HG02885 (cell line): ENCODE measurements around the gene EVL.
A peak's percentile ranks its signal among the peaks of the same experiment; 100 is the strongest.
"Not testable (repeated sequence)": the region's sequence is repeated elsewhere in the genome, so short reads cannot be mapped to it uniquely, and the experiment has no call there.

Experiments
- ATAC-seq: cut with Tn5 transposase; IDR thresholded peaks from one replicate; pipeline ENCODE4 v1.9.1; 2021; ENCODE audit warnings: mild to moderate bottlenecking; ENCODE audit not compliant: unreplicated experiment, poor library complexity

EVL gene, protein sequence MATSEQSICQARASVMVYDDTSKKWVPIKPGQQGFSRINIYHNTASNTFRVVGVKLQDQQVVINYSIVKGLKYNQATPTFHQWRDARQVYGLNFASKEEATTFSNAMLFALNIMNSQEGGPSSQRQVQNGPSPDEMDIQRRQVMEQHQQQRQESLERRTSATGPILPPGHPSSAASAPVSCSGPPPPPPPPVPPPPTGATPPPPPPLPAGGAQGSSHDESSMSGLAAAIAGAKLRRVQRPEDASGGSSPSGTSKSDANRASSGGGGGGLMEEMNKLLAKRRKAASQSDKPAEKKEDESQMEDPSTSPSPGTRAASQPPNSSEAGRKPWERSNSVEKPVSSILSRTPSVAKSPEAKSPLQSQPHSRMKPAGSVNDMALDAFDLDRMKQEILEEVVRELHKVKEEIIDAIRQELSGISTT

GRCh38 chr14:100065111-100065871 lies at the start of gene EVL:
TSS of gene EVL (plus strand) at chr14:100065422. CDS start at chr14:100065501, 79 bp downstream.
- peak; percentile 52 for ATAC-seq

- ATAC-seq: no peak
Measured at GRCh38 chr14:100017553-100017952, 47.7 kb upstream of the EVL start.

DNA sequence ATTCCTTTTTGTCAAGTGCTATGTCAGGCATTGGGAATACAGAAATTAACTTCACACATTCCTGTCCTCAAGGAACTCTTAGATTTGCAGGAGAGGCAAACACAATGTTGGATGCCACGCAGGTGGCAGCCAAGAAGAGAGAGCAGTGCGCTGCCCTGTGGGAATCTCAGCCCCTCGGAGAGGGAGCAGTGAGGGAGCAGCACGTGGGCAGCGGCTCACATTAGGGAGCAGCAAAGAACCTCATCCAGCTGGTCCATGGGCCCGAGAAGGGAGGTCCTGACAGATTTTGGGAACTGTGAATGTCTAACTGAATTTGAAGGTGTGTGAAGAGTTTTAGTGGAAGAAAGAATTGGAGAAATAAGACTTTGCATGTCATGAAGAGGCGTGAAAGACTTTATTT lies 47.2 kb upstream of the EVL start:
- ATAC-seq: no peak

GRCh38 chr14:100018482-100018881 lies 46.7 kb upstream of the EVL start:
- no peak for ATAC-seq

GRCh38 chr14:100019156-100019744 lies 46.0 kb upstream of the EVL start:
- ATAC-seq: no peak

DNA sequence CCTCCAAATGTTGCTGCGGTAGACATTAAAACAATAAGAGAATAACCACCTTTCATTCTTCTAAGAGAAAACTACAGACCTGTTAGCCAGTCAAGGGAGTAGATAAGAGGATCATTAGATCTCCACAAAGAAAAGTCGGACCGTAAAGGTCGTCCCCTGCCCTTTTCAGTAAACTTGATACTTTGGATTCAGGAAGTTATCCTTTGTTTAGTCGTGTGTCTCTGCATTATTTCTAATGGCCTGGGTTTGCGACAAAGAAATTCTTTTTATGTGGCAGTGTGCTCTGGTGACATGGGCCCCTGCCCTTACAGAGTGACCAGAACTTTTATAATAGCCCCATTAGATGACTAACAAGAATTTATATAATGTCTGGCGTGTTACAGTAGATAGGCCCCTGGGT lies 44.6 kb upstream of the EVL start:
- ATAC-seq: no peak

DNA sequence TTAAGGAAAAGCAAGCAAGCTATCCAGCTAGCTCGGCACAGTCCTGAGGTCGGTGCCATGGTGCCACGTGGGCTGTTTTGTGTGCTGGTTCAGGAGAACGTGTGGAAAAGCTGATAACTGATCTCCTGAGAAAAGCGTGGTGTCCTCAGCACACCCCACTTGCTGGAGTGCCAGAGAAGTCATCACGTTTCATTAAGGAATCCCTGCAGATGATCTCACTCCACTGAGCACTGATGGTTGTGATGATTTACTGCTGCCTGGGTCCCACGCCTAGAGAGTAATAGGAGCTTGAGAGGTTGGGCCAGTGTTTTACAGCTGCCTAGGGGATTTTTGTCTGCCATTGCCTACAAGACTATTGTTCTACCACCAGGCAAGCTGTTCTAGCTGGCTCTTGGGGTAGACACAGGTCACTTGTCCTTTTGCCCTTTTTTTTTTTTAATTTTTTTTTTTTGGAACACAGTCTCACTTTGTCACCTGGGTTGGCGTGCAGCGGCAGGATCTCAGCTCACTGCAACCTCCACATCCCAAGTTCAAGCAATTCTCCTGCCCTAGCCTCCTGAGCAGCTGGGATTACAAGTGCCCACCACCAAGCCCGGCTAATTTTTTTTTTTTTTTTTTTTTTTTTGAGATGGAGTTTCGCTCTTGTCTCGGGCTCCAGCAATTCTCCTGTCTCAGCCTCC lies 42.3 kb upstream of the EVL start:
- no peak for ATAC-seq

DNA sequence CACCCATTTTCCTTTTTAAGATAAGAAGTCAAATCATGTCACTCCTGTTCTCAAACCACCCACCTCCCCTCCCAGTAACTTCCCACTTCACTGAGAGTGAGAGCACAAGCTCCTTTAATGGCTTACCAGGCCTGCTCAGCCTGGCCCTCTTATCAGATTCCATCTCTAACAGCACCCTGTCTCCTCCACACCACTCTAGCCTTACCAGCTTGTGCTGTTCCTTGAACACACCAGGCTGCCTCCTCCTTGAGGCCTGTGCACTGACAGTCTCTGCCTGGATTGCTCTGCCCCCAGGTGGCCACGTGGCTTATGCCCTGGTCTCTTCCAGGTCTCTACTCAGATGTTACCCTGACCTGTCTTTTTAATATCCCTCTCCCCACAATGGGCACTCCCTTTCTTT lies 40.1 kb upstream of the EVL start:
- ATAC-seq: peak; percentile 61

- ATAC-seq: no peak
Measured at GRCh38 chr14:100027771-100028490, 37.3 kb upstream of the EVL start.

DNA sequence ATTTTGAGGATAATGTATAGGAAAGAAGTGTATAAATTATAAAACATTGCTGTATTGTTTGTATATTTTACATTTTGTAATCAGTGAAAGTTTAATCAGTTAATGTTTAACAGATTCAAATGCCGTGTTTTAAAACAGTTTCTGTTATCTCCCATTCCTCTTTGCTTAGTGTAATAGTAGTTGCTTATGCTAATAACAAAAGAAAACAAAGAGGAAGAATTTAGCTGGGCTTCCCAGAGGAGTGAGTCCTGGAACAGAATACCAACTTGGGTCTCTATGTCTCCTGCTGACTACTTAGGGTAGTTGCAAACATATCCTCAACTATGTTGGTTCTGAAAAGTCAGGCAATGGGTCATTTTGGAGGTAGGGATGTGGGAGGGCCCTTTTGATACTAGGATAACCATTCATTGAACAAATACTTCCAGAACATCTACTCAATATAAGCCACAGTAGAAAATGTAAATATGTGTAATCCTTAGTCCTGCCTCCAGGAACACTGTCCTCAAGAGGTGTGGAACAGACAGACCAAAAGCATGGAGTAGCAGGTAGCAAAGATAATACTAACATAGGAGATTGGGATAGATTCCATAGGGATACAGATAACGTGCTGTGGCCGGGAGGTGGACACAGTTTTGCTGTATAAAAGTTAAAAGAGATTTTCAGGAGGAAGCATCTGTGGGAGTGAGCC lies 36.1 kb upstream of the EVL start:
- ATAC-seq: no peak

GRCh38 chr14:100030006-100030405 lies 35.2 kb upstream of the EVL start:
- not testable (repeated sequence) for ATAC-seq

- ATAC-seq: no peak
Measured at GRCh38 chr14:100030452-100031153, 34.6 kb upstream of the EVL start.

DNA sequence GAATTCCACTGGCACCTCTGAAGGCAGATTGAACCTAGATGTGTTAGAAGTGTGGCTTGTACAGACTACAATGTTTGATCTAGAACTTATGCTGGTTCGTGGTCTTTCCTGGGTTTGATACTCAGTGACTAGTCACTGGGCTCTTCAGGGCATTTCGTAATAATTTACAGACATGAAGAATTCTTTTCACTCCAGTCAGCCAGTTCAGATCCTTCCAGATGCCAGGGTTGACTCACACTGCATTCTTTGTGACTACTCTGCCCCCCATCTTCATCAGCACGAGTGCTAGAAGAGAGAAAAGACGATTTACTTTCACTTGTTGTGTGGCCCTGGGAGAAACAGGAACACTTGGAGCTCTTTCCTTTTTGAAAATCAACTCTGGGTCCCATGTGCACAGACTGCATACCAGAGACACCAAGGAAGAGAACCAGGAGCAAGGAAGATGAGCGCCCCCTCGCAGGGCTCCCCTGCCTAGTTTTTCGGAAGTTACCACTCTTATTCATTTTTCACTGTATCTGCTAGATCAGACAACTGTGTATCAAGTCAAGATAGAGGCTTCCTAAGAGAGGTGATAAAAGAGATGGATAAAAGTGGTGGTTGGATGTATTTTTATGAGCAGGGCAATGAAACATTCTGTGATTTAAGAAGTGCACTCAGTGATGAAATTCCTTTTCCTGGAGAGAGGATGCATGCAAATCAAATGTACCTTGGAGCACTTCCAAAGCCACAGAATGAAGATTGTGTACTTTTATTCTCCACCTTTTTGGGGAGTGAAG lies 33.5 kb upstream of the EVL start:
- no peak for ATAC-seq

DNA sequence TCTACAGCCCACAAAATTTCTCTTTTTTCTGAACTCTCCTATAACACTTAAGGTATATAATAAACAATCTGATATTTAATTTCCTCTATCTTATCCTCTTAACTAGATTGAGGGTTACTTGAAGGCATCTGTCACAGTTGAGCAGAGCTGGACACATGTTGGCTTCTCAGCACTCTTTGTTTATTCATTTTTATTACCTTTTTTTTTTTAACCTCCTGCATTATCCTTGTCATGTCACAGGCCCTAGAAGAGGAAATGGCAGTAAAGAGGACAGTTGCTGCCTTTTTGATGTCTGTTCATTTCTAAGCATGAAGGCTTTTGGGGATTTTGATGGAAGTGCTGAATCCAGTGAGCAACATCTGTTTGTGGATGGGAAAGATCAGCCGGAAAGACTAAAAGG lies 32.5 kb upstream of the EVL start:
- ATAC-seq: no peak

DNA sequence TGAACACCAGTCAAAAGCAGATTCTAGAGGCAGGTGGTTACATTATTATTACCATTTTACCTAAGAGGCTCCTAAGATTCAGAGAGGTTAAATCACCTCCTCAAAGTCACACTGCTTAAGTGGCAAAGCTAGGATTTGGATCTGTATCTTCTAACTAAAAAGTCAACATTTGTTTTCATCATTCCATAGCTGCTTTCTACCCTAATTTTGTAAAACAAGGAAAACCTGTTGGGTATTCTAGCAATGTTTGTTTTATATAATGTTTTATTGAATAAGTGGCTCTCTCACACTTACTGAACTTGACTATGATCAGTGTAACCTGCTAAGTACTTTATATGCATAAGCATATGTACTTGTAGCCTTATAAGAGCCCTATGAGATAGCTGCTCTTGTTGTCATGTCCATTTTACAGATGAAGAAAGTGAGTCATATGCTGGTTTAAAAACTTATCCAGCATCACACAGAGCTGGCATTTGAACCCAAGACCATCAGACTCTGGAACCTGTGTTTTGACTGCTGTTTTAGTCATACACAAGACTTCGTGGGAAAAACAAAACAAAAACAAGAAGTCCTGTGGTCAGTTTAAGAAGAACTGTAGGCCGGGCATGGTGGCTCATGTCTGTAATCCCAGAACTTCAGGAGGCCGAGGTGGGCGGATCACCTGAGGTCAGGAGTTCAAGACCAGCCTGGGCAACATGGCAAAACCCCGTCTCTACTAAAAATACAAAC lies 31.7 kb upstream of the EVL start:
- ATAC-seq: no peak

DNA sequence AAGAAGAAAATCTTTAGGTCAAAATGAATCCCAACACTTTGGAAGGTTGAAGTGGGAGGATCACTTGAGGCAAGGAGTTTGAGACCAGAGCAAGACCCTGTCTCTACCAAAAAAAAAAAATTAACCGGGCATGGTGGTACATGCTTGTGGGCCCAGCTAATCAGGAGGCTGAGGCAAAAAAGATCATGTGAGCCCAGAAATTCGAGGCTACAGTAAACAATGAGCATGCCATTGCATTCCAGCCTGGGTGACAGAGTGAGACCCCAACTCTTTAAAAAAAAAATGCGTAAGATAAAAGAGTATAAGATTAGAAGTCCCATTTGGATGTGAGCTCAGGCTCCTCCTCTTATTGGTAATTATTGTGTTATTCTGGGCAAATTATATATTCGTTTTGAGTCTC lies 30.8 kb upstream of the EVL start:
- no peak for ATAC-seq

- ATAC-seq: no peak
Measured at GRCh38 chr14:100034961-100035500, 30.2 kb upstream of the EVL start.
